HepG2 (cell line): Measurements from ENCODE around the gene ELAPOR1. TPM values are rescaled to one million over a fixed set of nuclear protein-coding genes. Genes with fewer than 3 reads are reported as not detected.

ENCODE experiments used
- ATAC-seq: fragments of 200-7000 bp; cut with Tn5 transposase; 3 replicates; pipeline ENCODE4 v1.9.1; 2020; ENCODE audit warnings: mild to moderate bottlenecking, moderate library complexity
- BruUV-seq: library from RNA; stranded (reverse); fragments of 400-500 nt; replicated peaks from 2 replicates; lab custom pipeline; 2021; lab: Mats Ljungman, UMichigan
- CTCF ChIA-PET: fragments of 300-600 bp; formaldehyde crosslinking; extraction: SDS; loops from one replicate; lab custom pipeline; 2021; ENCODE audit warnings: low total read pairs, inconsistent platforms, low intra/inter-chr PET ratio; lab: Yijun Ruan, JAX
- POLR2A ChIA-PET: fragments of 350-600 bp; sonication (Branson Sonifier 250); formaldehyde crosslinking; loops from one replicate; lab custom pipeline; 2020; ENCODE audit warnings: antibody characterized with exemption, inconsistent platforms; lab: Yijun Ruan, JAX
- DNase-seq: peaks from one replicate; pipeline ENCODE4 v3.0.0-alpha.2; 2015; ENCODE audit warnings: low spot score
- FAIRE-seq: peaks from 3 replicates; lab custom pipeline; 2011; peaks lifted over from hg19 to GRCh38; lab: Jason Lieb, UNC
- H2AFZ ChIP-seq: one replicate; pipeline ENCODE4 v1.6.1; 2011; ENCODE audit warnings: low read length, inconsistent platforms
- H3K27ac ChIP-seq: fragments of 300-600 bp; 3 replicates; pipeline ENCODE4 v1.8.0; 2011; ENCODE audit warnings: mixed run types, mild to moderate bottlenecking, mixed read lengths, low read length, inconsistent platforms; ENCODE audit not compliant: insufficient read depth; ENCODE audit errors: extremely low read length
- H3K27me3 ChIP-seq, 2 experiments: fragments of 200-600 bp in 1 of 2; 2 replicates in 1 of 2; 3 replicates in 1 of 2; pipeline versions ENCODE4 v1.6.0 to v1.8.0; 2011; ENCODE audit warnings: low read length in 2 of 2, mild to moderate bottlenecking in 2 of 2, moderate library complexity in 2 of 2, inconsistent platforms in 1 of 2; ENCODE audit not compliant: insufficient read depth in 2 of 2, control insufficient read depth in 1 of 2
- H3K36me3 ChIP-seq, 2 experiments: fragments of 200-600 bp in 1 of 2; replicated peaks in 1 of 2; 2 replicates in 1 of 2; 3 replicates in 1 of 2; pipeline versions ENCODE4 v1.5.1 to v1.8.0; 2011; ENCODE audit warnings: low read length in 2 of 2, inconsistent platforms in 1 of 2; ENCODE audit not compliant: insufficient read depth in 2 of 2, control insufficient read depth in 1 of 2
- H3K4me1 ChIP-seq: 2 replicates; pipeline ENCODE4 v1.5.1; 2012; ENCODE audit warnings: low read length, inconsistent platforms; ENCODE audit not compliant: insufficient read depth
- H3K4me2 ChIP-seq: 2 replicates; pipeline ENCODE4 v1.6.0; 2011; ENCODE audit warnings: low read depth, low read length, inconsistent platforms
- H3K4me3 ChIP-seq, 3 experiments: fragments of 200-600 bp in 1 of 3; sonication (generic), shearing (Covaris generic) in 1 of 3; replicated peaks in 1 of 3; 2 replicates each; pipeline ENCODE4 v1.5.1; 2011 to 2016; ENCODE audit warnings: low read length in 3 of 3, inconsistent platforms in 2 of 3, low read depth in 2 of 3, mild to moderate bottlenecking in 2 of 3, control low read depth in 1 of 3, mixed read lengths in 1 of 3; ENCODE audit not compliant: insufficient read depth in 1 of 3
- H3K79me2 ChIP-seq: one replicate; pipeline ENCODE4 v1.6.1; 2011; ENCODE audit warnings: low read length, inconsistent platforms; ENCODE audit not compliant: insufficient read depth
- H3K9ac ChIP-seq: 2 replicates; pipeline ENCODE4 v1.6.0; 2011; ENCODE audit warnings: mild to moderate bottlenecking, low read depth, low read length, inconsistent platforms; ENCODE audit not compliant: insufficient read depth
- H3K9me3 ChIP-seq: 2 replicates; pipeline ENCODE4 v1.5.1; 2012; ENCODE audit warnings: mild to moderate bottlenecking, low read length
- H4K20me1 ChIP-seq: 2 replicates; pipeline ENCODE4 v1.6.0; 2011; ENCODE audit warnings: inconsistent platforms, mild to moderate bottlenecking, low read length, moderate library complexity; ENCODE audit not compliant: insufficient read depth
- CHD4 ChIP-seq: fragments of 200-600 bp; sonication (generic); IDR thresholded peaks from 2 replicates; pipeline ENCODE4 v1.7.0; 2017; ENCODE audit warnings: mild to moderate bottlenecking, low read length, borderline replicate concordance
- DR1 ChIP-seq: sonication (generic); formaldehyde crosslinking; IDR thresholded peaks from 2 replicates; pipeline ENCODE4 v1.8.0; 2021; ENCODE audit warnings: mild to moderate bottlenecking, missing genetic modification reagents, inconsistent platforms
- NFIB ChIP-seq: sonication (generic); formaldehyde crosslinking; IDR thresholded peaks from 2 replicates; pipeline ENCODE4 v1.9.0; 2021; ENCODE audit warnings: missing genetic modification reagents, mild to moderate bottlenecking, borderline replicate concordance
- RBM39 ChIP-seq: fragments of 200-400 bp; formaldehyde crosslinking; IDR thresholded peaks from one replicate; pipeline ENCODE4 v1.6.1; 2018; ENCODE audit warnings: antibody characterized with exemption, mild to moderate bottlenecking, low read depth, low read length; ENCODE audit not compliant: poor library complexity, severe bottlenecking
- SCMH1 ChIP-seq: sonication (generic); formaldehyde crosslinking; IDR thresholded peaks from 2 replicates; pipeline ENCODE4 v1.9.0; 2021; ENCODE audit warnings: missing genetic modification reagents, mild to moderate bottlenecking, borderline replicate concordance
- SOX5 ChIP-seq: IDR thresholded peaks from 2 replicates; pipeline ENCODE4 v1.6.1; 2016; ENCODE audit warnings: borderline replicate concordance
- ZC3H13 ChIP-seq: sonication (generic); formaldehyde crosslinking; IDR thresholded peaks from 2 replicates; pipeline ENCODE4 v1.8.1; 2023; ENCODE audit warnings: mild to moderate bottlenecking, missing genetic modification reagents, moderate library complexity
- ZFY ChIP-seq: sonication (generic); formaldehyde crosslinking; IDR thresholded peaks from 2 replicates; pipeline ENCODE4 v1.4.0; 2020; ENCODE audit warnings: missing genetic modification reagents
- ZNF407 ChIP-seq: sonication (generic); formaldehyde crosslinking; IDR thresholded peaks from one replicate; pipeline ENCODE4 v1.5.1; 2020; ENCODE audit warnings: mild to moderate bottlenecking, missing genetic modification reagents; ENCODE audit errors: not compliant biosample characterization
- ZNF530 ChIP-seq: sonication (generic); formaldehyde crosslinking; IDR thresholded peaks from 2 replicates; pipeline ENCODE4 v1.5.0; 2020; ENCODE audit warnings: low read depth, mild to moderate bottlenecking, missing genetic modification reagents
- WGBS: methylation state at CpG from one replicate; pipeline ENCODE4 v1.1.6; 2017; ENCODE audit warnings: low lambda C conversion rate; 5-methylcytosine and 5-hydroxymethylcytosine counted together
- in situ Hi-C: cut with HindIII; loops from 2 replicates; pipeline ENCODE4 v1.10.0; 2017; ENCODE audit warnings: low pct_unique_long_range_greater_than_20kb; ENCODE audit not compliant: extremely low pct_ligation_motif_present
- intact Hi-C: fragments of 100-400 bp; cut with micrococcal nuclease; formaldehyde crosslinking; loops from one replicate; pipeline ENCODE4 v1.10.0; 2022; ENCODE audit not compliant: unreplicated experiment
- polyA plus RNA-seq, 8 experiments: library from polyadenylated mRNA; depleted of rRNA in 3 of 8; stranded (reverse) in 7 of 8; unstranded in 1 of 8; fragments of >200 nt; fragmentation: Illumina TruSeq in 4 of 8; extraction: Trizol in 4 of 8; gene quantifications; 2 replicates each; pipeline versions ENCODE4 v1.2.1 to v1.2.3, GENCODE V29; 2011 to 2016; ENCODE audit warnings: low read depth in 4 of 8, missing spikeins in 1 of 8, mixed read lengths in 1 of 8; ENCODE audit not compliant: insufficient read depth in 1 of 8
- total RNA-seq, 5 experiments: library from RNA; depleted of rRNA; stranded (reverse); fragments of >200 nt; fragmentation: Illumina TruSeq; extraction: Trizol; gene quantifications; 2 replicates each; pipeline ENCODE4 v1.2.3, GENCODE V29; 2016; ENCODE audit warnings: low read depth in 1 of 5
- TF ChIP-seq, protein P1 (sequence below): sonication (generic); formaldehyde crosslinking; IDR thresholded peaks from 2 replicates; pipeline ENCODE4 v1.8.1; 2022; ENCODE audit warnings: low read depth, mild to moderate bottlenecking, missing genetic modification reagents
- TF ChIP-seq, protein P2 (sequence below): conservative IDR thresholded peaks from 2 replicates; pipeline ENCODE4 v1.6.1; 2018; ENCODE audit warnings: missing genetic modification reagents

The ELAPOR1 gene
- total and polyA plus RNA-seq, 2 of the 13 experiments (the other 11 are each of a cell fraction or from before 2014, with no cell fraction given) = 0.13 to 0.20 TPM

- FAIRE-seq (no peak), DNase-seq (no peak), ATAC-seq (no peak)
- Histone ChIP-seq H3K4me2 (no peak overlapping the region), H3K36me3 (peaks cover 3 to 11% of the 10 kb centered on the region in 2 experiments; a peak in 4 of 5 replicates), H3K9me3 (no peaks in the 10 kb centered on the region), H3K27ac (no peak overlapping the region), H3K4me1 (no peaks in the 10 kb centered on the region), H3K79me2 (peaks cover 2% of the 10 kb centered on the region), H2AFZ (no peak overlapping the region), H4K20me1 (no peaks in the 10 kb centered on the region), H3K9ac (no peak overlapping the region), H3K27me3 (no peaks in the 10 kb centered on the region), H3K4me3 (no peak overlapping the region)
- POLR2A ChIA-PET = interaction anchor here (1.0 kb wide), 1 partner anchor 9 kb away, joined by 3 read pairs; no protein-coding TSS in a partner anchor
- no TSS peak for BruUV-seq
- CTCF ChIA-PET = no interaction called here
- in situ Hi-C loops = no loop called here
- intact Hi-C loops = no loop called here
- 86% methylated on average over 1 of the region's 1 CpG for WGBS
- no peak for TF ChIP-seq ZNF407 (CRISPR knock-in tag)
- TF ChIP-seq ZC3H13 (CRISPR knock-in tag) = no peak
- TF ChIP-seq SCMH1 (CRISPR knock-in tag) = no peak
- no peak for TF ChIP-seq ZNF530 (CRISPR knock-in tag)
- TF ChIP-seq CHD4 = no peak
- TF ChIP-seq DR1 = no peak
- TF ChIP-seq, protein P1, sequence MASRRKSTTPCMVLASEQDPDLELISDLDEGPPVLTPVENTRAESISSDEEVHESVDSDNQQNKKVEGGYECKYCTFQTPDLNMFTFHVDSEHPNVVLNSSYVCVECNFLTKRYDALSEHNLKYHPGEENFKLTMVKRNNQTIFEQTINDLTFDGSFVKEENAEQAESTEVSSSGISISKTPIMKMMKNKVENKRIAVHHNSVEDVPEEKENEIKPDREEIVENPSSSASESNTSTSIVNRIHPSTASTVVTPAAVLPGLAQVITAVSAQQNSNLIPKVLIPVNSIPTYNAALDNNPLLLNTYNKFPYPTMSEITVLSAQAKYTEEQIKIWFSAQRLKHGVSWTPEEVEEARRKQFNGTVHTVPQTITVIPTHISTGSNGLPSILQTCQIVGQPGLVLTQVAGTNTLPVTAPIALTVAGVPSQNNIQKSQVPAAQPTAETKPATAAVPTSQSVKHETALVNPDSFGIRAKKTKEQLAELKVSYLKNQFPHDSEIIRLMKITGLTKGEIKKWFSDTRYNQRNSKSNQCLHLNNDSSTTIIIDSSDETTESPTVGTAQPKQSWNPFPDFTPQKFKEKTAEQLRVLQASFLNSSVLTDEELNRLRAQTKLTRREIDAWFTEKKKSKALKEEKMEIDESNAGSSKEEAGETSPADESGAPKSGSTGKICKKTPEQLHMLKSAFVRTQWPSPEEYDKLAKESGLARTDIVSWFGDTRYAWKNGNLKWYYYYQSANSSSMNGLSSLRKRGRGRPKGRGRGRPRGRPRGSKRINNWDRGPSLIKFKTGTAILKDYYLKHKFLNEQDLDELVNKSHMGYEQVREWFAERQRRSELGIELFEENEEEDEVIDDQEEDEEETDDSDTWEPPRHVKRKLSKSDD (CRISPR knock-in tag) = no peak
- no peak for TF ChIP-seq NFIB (CRISPR knock-in tag)
- TF ChIP-seq RBM39 = no peak
- TF ChIP-seq SOX5 (CRISPR knock-in tag) = no peak
- TF ChIP-seq ZFY (CRISPR knock-in tag) = no peak
- TF ChIP-seq, protein P2, sequence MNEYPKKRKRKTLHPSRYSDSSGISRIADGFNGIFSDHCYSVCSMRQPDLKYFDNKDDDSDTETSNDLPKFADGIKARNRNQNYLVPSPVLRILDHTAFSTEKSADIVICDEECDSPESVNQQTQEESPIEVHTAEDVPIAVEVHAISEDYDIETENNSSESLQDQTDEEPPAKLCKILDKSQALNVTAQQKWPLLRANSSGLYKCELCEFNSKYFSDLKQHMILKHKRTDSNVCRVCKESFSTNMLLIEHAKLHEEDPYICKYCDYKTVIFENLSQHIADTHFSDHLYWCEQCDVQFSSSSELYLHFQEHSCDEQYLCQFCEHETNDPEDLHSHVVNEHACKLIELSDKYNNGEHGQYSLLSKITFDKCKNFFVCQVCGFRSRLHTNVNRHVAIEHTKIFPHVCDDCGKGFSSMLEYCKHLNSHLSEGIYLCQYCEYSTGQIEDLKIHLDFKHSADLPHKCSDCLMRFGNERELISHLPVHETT = no peak
Measured at GRCh38 chr1:109069294-109069693, 44.6 kb upstream of the ELAPOR1 start.
